ELR (cell line): ENCODE data around the gene CHID1.

Experiments used
- DNase-seq: peaks from one replicate; pipeline ENCODE4 v3.0.0-alpha.2; 2015; ENCODE audit warnings: low read depth

The CHID1 gene

DNA sequence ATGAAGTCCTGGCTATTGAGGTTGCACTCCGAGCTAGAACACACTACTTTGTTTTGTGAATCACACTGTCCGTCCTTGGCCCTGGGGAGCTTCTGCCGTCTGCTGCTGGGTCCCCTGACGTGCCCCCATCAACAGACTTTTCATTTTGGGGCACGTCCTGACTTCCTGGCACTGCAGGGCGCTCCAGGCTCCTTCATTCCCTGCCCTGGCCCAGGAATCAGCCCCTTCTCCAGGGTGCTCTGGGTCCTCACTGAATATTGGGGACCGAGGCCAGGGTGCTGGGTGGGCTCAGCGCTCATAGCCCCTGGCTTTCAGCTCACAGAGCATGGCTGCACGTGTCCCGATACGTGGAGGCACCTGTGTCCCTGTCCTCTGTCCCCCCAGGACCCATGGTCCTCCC is 45.7 kb downstream of the CHID1 start:
- DNase-seq, result no peak

DNA sequence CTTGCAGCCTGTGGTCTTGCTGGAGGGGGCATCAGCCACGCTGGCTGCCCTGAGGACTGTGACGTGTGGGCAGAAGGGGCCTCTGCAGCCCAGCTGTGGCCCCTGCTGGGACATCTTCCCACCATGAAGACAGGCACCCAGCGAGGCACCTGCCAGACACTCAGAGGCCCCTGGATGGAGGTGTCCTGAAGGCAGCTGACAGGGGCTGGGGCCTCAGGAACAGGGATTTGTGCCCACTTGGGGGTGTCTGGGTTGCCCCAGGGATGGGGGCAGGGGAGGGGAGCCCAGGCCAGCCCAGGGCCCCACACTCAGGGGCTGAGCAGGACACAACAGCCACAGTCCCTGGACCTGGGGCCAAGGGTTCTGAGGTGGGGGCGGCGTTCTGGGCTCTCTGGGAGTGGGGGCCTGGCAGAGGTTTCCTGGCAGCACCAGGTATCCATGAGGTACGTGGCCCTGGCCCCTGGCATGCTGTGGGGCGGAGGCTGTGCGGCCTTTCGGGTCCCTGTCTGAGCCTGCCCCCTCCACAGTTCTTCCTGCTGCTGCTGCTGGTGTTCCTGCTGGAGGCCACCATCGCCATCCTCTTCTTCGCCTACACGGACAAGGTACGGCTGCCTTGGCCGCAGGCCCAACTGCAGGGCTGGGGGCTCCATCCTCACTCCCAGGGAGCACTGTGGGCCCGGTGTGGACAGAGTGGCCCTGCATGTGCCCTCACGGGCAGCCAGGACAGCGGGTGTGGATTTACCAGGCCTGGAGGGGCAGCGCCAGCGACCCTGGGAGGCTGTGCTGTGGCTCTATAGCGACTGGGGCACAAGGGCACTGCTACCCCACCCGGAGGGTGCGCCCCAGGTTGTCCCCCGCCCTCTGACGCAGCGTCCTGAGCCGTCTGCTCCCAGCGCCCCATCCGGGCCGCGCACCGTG is 46.4 kb downstream of the CHID1 start:
- DNase-seq, result no peak

DNA sequence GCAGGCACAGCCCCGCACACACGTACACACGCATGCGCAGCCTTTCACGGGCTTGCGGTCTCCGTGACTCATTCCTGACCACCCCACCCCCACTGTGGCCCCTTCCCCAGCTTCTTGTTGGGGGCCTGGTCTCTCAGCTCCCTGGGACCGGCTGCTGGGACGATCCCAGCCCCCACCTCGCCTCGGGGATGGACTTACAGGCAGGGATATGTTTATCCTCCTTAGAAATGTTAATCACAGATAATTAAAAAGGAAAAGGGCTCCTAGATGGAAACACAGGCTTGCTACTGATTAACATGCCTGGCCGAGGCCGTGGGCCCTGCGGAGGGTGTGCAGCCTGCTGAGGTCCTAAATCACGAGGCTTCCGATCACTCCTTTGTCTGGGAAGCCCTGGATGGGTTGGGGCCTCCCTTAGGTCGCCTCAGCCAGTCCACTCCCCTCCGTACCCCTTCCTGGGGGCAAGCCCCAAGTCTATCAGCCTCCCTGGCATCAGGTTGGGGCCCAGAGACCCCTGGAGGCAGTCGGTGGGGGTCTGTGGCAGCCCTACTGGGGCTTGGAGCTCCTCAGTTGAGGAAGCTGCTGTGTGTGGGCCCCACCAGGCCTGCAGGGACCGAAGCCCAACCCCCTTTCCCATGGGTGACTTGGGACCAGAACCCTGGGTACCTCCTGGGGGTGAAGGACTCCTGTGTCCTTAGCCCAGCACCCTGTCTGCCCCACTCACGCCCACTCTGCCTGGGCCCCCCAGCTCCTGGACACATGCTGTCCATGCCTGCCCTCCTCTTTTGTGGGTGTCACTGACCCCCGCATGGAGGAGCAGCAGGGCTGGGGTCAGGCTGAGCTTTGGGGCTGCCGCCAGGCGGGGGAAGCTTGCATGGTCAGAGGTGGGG is 47.3 kb downstream of the CHID1 start:
- no peak for DNase-seq

DNA sequence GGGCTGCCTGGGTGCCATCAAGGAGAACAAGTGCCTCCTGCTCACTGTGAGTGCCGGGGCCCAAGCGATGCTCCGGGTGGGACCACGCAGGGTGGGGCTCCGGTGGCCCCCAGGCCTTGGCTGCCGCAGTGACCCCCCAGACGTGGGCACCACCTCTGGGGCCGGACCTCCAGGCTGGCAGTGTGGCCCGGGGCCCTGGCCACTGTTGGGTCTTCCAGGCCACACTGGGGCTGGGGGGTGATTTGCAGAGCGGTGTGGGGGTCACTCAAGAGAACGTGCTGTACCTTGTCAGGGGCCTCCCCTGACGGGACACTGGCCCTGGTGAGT is 48.0 kb downstream of the CHID1 start:
- no peak for DNase-seq

DNA sequence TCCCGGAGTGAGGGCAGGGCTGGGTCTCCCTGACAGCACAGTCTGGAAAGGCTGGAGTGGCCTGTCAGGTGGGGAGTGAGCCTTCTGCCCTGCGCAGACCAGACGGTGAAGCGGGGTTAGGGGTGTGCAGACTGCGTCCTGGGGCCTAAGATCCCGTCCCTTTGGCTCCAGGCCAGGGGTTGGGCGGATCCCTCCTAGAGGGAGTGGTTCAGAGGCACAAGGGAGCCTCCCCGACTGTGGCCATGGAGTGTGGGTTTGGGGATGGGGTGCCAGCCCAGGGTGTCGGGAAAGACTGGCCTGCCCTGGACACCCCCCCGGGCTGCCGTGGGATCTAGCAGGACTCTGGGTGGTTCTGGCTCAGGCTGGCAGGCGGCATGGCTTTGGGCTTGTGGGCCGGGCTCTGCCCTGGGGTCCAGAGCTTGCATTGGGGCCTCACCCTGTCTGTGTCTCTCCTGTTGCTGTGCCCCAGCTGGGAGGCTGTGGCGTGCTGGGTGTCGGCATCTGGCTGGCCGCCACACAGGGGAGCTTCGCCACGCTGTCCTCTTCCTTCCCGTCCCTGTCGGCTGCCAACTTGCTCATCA is 48.4 kb downstream of the CHID1 start:
- no peak for DNase-seq

DNA sequence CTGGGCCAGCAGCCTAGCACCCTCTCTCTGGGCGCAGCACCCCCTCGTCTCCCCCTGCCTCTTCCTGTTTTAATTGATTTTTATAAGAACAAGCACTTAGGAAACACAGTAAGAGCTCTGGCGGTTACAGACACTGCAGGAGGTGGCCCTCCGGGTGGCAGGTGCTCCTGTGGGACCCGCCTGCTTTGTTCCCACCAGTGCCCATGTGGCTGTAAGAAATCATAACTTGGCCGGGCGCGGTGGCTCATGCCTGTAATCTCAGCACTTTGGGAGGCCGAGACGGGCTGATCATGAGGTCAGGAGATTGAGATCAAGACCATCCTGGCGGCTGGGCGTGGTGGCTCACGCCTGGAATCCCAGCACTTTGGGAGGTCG is 49.5 kb downstream of the CHID1 start:
- DNase-seq, result no peak

DNA sequence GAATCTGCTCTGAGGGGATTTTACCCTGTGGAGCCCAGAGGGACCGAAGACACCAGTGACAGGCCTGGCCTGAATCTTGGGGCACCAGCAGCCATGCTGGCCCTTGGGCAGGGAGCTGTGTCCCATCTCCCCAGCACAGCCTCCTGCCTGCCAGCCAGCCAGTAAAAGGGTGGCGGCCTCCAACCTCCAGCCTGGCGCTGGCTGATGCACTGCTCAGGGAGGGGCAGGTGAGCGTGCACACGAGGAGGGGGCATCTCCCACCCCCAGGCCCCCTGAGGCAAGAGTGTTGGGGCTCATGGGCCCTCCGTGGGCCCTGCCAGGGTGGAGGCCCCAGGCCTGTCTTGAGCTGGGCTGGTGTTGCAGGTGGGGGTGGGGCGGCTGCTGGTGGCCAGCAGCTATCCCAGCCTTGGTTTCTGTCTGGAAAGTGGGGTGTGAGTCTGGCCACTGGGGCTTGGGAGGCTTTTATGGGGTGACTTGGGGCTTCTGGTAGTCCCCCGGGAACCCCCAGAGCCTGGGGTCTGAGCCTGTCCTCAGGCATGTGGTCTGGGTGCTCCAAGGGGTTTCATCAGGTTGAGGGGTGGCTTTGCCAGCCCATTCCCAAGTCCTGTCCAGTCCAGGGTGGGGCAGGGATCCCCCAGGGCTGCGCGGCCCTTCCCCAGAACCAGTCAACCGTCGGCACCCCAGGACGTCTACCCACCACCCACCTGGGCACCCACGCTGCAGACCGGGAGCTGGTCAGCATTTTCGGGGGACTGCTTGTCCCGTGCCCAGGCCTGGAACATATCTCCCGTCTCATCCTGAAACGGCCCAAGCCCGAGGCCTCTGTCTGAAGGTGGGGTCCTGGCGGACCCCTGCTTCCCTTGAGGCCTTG is 50.1 kb downstream of the CHID1 start:
- DNase-seq, result no peak

DNA sequence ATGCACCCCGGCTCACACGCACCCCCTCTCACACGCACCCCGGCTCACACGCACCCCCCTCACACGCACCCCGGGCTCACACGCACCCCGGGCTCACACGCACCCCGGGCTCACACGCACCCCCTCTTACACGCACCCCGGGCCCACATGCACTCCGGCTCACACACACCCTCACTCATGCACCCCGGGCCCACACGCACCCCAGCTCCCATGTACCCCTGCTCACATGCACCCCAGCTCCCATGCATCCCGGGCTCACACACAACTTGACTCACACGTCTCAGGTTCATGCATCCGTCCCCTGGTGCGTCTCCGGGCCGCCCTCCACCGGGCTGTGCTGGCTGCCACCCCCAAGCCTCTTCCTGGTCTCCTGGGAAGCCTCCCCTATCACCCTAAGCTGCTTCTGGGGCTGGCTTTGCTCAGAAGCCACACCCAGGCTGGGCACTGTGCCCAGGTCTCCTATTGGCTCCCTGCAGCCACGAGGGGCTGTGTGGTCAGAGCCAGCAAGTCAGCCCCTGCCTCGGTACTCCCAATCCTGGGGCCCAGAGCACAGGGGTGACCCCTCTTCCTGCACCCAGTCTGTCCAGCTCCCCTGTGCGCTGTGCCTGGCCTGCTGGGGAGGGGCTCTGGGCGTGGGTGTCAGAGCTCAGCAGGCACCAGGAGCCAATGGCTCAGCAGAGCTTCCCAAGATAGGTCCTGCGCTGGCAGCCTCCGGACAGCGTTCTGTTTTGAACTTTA is 51.0 kb downstream of the CHID1 start:
- DNase-seq, result peak; percentile 54

DNA sequence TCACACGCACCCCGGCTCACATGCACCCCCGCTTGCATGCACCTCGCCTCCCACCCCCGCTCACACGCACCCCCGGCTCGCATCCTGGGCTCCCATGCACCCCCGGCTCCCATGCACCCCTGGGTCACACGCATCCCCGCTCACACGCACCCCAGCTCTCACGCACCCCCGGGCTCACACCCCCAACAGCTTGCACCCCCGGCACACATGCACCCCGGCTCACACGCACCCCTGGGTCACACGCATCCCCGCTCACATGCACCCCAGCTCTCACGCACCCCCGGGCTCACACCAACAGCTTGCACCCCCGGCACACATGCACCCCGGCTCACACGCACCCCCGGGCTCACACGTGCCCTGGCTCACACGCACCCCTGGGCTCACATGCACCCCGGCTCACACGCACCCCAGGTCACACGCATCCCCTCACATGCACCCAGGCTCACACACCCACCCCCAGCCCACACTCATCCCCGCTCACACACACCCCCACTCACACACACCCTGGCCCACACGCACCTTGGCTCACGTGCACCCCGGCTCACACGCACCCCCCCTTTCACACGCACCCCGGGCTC is 51.8 kb downstream of the CHID1 start:
- DNase-seq, result no peak

DNA sequence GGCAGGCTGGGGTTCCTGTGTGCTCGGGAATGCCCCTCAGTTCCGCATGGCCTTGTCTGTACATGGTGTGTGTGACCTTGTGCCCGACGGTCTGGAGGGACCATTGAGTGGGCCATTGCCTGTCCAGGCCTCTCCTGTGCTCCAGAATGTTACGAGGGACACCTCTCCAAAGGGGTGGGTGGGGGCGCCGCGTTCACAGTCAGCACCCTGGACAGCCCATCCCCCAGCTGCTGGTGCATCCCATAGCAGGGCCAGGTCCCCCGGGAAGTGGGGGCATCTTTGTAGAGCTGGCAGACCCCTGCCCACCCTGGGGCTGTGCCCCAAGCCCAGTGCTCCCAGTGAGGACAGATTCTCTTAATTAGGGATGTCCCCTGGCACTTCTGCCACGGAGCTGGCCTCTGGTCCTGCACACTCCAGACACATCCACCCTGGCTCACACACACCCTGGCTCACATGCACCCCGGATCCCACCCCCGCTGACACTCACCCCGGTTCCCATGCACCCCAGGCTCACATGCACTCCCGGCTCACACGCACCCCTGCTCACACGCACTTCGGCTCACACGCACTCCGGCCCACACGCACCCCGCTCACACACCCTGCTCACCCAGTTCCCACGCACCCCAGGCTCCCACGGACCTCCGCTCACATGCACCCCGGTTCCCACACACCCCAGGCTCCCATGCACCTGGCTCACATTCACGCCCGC is 52.4 kb downstream of the CHID1 start:
- no peak for DNase-seq

DNA sequence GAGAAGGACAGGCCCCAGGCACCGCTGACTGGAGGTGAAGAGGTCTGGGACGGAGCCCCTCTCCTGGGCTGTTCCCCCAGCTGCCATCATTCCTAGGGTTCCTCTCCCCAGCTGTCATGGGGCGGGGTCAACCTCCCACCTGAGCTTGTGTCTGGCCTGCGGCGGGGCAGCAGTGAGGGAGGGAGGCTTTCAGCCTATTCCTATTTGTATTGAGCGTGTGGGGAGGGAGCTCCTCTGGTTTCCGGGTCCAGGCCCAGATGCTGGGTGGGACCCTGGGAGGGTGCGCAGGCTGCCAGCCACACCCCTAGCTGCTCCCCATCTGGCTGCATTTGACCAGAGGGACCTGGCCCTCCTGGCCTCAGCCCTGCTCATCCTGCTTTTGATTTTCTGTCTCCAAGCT is 54.2 kb downstream of the CHID1 start:
- no peak for DNase-seq

DNA sequence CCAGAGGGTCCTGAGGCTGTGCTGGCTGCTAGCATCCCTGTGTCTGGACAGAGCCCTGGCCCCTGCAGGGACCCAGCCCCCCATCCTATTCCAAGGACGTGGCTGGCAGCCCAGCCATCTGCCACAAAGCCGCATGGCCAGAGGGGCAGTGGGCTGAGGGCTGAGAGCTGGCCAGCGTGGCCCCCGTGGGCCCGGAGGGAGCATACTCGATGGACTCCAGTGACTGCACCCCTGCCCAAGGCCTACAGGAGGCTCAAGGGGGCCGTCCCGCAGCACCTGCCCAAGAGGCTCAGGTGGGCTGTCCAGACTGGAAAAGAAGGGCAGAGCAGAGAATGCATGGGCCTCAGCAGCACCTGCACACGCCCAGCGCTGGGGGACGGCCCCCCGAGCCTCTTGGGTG is 54.8 kb downstream of the CHID1 start:
- DNase-seq, result no peak

DNA sequence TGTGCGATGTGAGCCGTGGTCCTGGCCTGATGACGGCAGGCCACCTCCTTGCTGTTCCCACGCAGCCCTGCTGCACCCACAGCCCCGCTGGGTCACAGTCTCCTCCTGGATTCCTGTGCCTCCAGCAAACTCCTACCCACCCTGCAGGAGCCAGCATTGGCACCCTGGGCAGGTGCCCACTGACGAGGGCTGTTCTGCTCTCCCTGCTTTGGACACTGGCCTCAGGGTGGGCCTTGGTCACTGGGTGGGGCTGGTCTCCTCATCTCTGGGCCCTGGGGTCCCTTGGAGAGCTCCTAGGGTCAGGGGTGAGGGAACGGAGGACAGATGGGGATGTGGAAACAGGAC is 55.3 kb downstream of the CHID1 start:
- DNase-seq, result no peak

DNA sequence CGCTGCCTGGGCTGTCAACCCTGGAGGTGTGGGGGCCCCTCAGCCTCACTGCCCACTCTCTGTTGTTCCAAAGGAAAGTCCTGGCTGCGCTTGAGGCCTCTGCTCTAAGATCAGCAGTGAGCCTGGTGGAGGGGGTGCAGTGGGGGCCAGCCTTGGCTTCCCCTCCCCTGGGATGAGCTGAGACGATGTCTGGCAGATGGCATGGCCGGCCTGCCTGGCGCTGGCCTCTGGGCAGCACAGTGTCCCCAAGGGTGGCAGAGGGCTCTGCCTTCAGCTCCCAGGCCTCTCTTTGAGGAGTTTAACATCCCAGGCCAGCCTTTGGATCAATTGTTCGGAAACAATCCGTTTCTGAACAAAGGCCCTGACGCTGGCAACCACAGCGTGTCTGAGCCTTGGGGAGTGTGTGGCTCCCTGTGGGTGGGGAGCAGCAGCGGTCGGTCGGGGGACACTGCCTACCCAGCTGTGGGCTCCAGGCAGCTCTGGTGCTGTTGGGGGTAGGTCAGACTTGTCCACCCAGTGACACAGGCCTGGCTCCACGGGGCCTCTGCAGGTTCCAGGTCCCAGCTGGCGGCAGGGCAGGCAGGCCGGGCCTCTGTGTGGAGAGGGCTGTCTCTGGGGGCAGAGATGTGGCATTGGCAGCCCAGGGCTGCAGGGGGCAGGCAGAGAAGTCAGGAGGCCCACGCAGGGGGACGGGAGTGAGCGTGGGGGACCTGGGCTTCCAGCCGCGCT is 55.8 kb downstream of the CHID1 start:
- DNase-seq, result no peak

DNA sequence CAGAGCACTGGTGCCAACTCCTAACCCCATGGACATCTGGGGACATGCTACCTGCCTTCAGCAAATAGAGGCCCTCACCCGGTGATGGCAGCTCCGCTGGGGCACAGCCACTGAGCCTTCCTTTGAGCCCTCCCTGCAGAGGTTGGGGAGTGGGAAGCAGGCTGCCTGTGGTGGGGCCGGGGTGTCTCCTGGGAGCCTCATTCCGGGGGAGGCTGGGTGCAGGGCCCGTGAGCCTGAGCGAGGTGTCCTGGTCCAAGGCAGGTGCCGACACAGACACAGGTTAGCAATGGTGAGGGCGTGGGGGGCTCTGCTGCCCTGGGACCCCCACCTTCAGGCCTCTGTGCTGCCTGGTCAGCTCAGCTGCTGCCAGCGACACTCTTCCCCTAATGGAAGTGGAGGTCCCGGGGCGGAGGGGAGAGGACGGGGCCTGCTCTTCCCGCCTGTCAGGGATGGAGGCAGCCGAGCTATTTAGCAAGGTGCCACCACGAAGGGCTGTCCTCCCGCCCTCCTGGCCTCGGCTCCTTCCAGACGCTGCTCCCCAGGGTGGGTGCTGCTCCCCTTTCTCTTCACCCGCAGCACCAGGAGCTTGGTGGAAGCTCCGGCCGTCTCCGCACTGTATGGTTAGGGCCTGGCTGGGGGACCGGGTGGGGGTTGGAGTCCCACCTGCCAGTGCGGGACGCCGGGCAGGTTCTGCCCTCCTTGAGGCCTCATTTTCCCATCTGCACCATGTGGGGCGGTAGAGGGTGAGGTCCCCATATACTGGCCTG is 56.7 kb downstream of the CHID1 start:
- DNase-seq, result no peak

DNA sequence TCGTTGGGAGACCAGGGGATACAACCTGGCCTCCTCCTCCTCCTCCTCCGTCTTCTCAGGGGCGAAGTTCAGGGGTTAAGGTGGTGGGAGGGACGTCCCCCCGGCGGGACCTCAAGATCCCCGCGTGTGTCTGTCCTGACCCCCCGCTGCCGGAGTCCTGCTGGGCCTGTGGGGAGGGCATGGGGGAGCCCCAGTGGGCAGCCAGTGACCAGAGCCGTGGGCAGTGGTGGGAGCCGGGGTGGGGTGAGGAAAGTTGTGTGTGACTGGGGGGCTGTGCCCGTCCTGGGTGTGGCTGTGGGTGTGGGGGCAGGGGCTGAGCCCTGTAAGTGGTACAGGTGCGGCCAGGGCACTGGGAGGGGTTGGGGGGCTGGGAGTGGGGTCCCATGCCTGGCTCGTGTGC is 57.8 kb downstream of the CHID1 start:
- DNase-seq, result no peak

DNA sequence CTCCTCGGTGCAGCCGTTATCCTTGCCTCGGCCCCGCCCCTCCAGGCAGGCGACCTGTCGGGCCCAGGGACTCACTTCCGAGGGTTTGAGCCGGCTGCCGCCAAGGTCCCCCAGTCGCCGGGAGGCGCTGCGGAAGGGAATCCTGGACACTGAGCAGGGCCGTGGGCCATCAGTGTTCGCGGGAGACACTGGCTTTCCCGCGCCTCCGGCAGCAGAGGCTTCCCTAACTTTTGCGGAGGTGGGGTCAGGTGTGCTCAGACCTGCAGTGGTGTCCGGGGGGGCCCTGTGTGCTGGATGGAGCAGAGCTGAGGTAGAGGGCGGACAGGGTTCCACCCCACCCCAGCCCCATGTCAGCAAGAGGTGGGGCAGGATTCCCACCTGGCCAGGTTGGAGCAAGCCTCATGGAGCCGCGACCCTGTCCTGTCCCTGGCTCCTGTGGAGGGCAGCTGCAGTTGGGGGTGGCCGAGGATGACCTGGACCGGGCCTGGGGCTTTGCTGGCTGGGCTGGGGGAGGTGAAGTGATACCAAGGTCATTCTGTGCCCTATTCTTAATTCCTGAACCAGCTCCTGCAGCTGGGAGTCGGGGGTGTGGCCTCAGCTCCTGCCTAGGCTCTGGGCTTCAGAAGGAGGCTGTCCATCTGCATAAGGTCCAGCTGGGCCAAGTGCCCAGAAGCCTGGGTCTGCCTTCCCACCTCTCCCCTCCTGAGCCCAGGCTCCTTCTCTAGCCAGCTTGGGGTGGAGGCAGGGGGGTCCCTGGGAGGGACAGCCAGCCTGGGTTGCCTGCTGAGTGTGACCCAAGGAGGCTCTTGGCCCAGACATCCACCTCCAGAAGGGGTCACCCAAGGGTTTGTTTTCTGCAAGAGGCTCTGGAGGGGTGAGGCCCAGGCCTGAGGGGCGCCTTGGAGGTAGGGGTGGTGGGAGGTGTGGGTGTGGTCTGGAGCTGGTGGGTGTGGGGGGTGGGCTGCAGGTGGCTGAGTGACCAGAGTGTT is 59.5 kb downstream of the CHID1 start:
- DNase-seq, result no peak
